ENCODE results near the gene ASTN2.
"Not testable (repeated sequence)": the region's sequence is repeated elsewhere in the genome, so short reads cannot be mapped to it uniquely, and the experiment has no call there.

ASTN2 gene

GRCh38 chr9:116842658-116843057 is 572.2 kb downstream of the ASTN2 start:
- DNase-seq = no peak

GRCh38 chr9:116838468-116838867 is 576.4 kb downstream of the ASTN2 start:
- not testable (repeated sequence) for DNase-seq

- DNase-seq = no peak
Measured at GRCh38 chr9:116837018-116837989, 577.6 kb downstream of the ASTN2 start.

- not testable (repeated sequence) for DNase-seq
Measured at GRCh38 chr9:116830321-116830720, 584.5 kb downstream of the ASTN2 start.

GRCh38 chr9:116821633-116822229 is 593.1 kb downstream of the ASTN2 start:
- no peak for DNase-seq

GRCh38 chr9:116819116-116819515 is 595.7 kb downstream of the ASTN2 start:
- DNase-seq = no peak

GRCh38 chr9:116817762-116818161 is 597.1 kb downstream of the ASTN2 start:
- no peak for DNase-seq

- DNase-seq = no peak
Measured at GRCh38 chr9:116816484-116816883, 598.4 kb downstream of the ASTN2 start.

GRCh38 chr9:116815835-116816234 is 599.0 kb downstream of the ASTN2 start:
- no peak for DNase-seq

GRCh38 chr9:116813031-116813300 is 601.9 kb downstream of the ASTN2 start:
- no peak for DNase-seq

GRCh38 chr9:116812231-116813030 is 602.4 kb downstream of the ASTN2 start:
- no peak for DNase-seq

GRCh38 chr9:116809656-116810055 is 605.2 kb downstream of the ASTN2 start:
- DNase-seq = no peak

- no peak for DNase-seq
Measured at GRCh38 chr9:116806075-116806474, 608.8 kb downstream of the ASTN2 start.

GRCh38 chr9:116800885-116801284 is 614.0 kb downstream of the ASTN2 start:
- DNase-seq = no peak

- no peak for DNase-seq
Measured at GRCh38 chr9:116800074-116800473, 614.8 kb downstream of the ASTN2 start.

GRCh38 chr9:116798521-116798920 is 616.3 kb downstream of the ASTN2 start:
- no peak for DNase-seq

- DNase-seq = no peak
Measured at GRCh38 chr9:116797276-116797675, 617.6 kb downstream of the ASTN2 start.

GRCh38 chr9:116796669-116797068 is 618.2 kb downstream of the ASTN2 start:
- no peak for DNase-seq

GRCh38 chr9:116795821-116796220 is 619.0 kb downstream of the ASTN2 start:
- DNase-seq = no peak

GRCh38 chr9:116792271-116792670 is 622.6 kb downstream of the ASTN2 start:
- no peak for DNase-seq

GRCh38 chr9:116791326-116791725 is 623.5 kb downstream of the ASTN2 start:
- DNase-seq = no peak

- DNase-seq = no peak
Measured at GRCh38 chr9:116789081-116789480, 625.8 kb downstream of the ASTN2 start.

- DNase-seq = no peak
Measured at GRCh38 chr9:116786737-116787136, 628.1 kb downstream of the ASTN2 start.

- DNase-seq = no peak
Measured at GRCh38 chr9:116777116-116777515, 637.7 kb downstream of the ASTN2 start.

All from stimulated activated CD4-positive, alpha-beta T cell treated with anti-CD3 and anti-CD28 coated beads, Interleukin-4, amount 100 ng/mL, for 4 hours (primary cell).